CD14-positive monocyte (primary cell): ENCODE results near the gene RLF. TPM values are rescaled to one million over a fixed set of nuclear protein-coding genes. Genes with fewer than 3 reads are reported as not detected.

ENCODE experiments used
- DNase-seq, 3 donors: peaks; one replicate each; pipeline ENCODE4 v3.0.0-alpha.2; 2011 to 2022
- H2AFZ ChIP-seq: 2 replicates; pipeline ENCODE4 v1.6.0; 2012; ENCODE audit warnings: mild to moderate bottlenecking, low read depth, low read length, inconsistent platforms; ENCODE audit not compliant: insufficient read depth, poor library complexity, severe bottlenecking
- H3K27ac ChIP-seq, 2 donors: 1 replicate in 1 of 2; 2 replicates in 1 of 2; pipeline ENCODE4 v1.5.1; 2012 to 2013; ENCODE audit warnings: low read length in 2 of 2, control low read depth in 1 of 2, inconsistent platforms in 1 of 2, low read depth in 1 of 2, mild to moderate bottlenecking in 1 of 2
- H3K27me3 ChIP-seq, 2 donors: one replicate each; pipeline versions ENCODE4 v1.6.0 to v1.6.1; 2011 to 2013; ENCODE audit warnings: low read length in 2 of 2; ENCODE audit not compliant: control insufficient read depth in 2 of 2, insufficient read depth in 2 of 2
- H3K36me3 ChIP-seq, 2 donors: replicated peaks in 1 of 2; 1 replicate in 1 of 2; 2 replicates in 1 of 2; pipeline versions ENCODE4 v1.5.1 to v1.6.1; 2012 to 2013; ENCODE audit warnings: low read length in 2 of 2, control low read depth in 1 of 2, inconsistent platforms in 1 of 2, mild to moderate bottlenecking in 1 of 2; ENCODE audit not compliant: insufficient read depth in 2 of 2, control insufficient read depth in 1 of 2
- H3K4me1 ChIP-seq, 2 donors: 1 replicate in 1 of 2; 2 replicates in 1 of 2; pipeline versions ENCODE4 v1.5.1 to v1.6.1; 2012 to 2013; ENCODE audit warnings: low read length in 2 of 2, control low read depth in 1 of 2, inconsistent platforms in 1 of 2, mild to moderate bottlenecking in 1 of 2, moderate library complexity in 1 of 2; ENCODE audit not compliant: insufficient read depth in 2 of 2, control insufficient read depth in 1 of 2
- H3K4me2 ChIP-seq: replicated peaks from 2 replicates; pipeline ENCODE3; 2012; ENCODE audit warnings: low read length, moderate library complexity, mild to moderate bottlenecking; ENCODE audit not compliant: poor library complexity, severe bottlenecking; ENCODE audit errors: extremely low read depth
- H3K4me3 ChIP-seq, 3 experiments: fragments of 200-600 bp in 1 of 3; sonication (generic) in 1 of 3; replicated peaks in 1 of 3; 1 replicate in 2 of 3; 2 replicates in 1 of 3; pipeline ENCODE4 v1.5.1; 2011 to 2013; ENCODE audit warnings: low read length in 3 of 3, mild to moderate bottlenecking in 3 of 3, control low read depth in 2 of 3, low read depth in 2 of 3, inconsistent platforms in 1 of 3, moderate library complexity in 1 of 3
- H3K79me2 ChIP-seq: 2 replicates; pipeline ENCODE4 v1.6.0; 2012; ENCODE audit warnings: mild to moderate bottlenecking, control low read depth, inconsistent platforms, low read length, moderate library complexity; ENCODE audit not compliant: insufficient read depth
- H3K9ac ChIP-seq: 2 replicates; pipeline ENCODE4 v1.6.0; 2017; ENCODE audit warnings: low read length, mild to moderate bottlenecking; ENCODE audit not compliant: insufficient read depth, poor library complexity, severe bottlenecking
- H3K9me3 ChIP-seq, 2 donors: replicated peaks in 1 of 2; 1 replicate in 1 of 2; 2 replicates in 1 of 2; pipeline versions ENCODE4 v1.5.1 to v1.6.1; 2012 to 2013; ENCODE audit warnings: low read length in 2 of 2, control low read depth in 1 of 2; ENCODE audit not compliant: control insufficient read depth in 1 of 2, insufficient read depth in 1 of 2
- H4K20me1 ChIP-seq: 2 replicates; pipeline ENCODE4 v1.6.0; 2012; ENCODE audit warnings: mild to moderate bottlenecking, low read length, control low read depth, moderate library complexity; ENCODE audit not compliant: insufficient read depth
- H3K27ac Mint-ChIP-seq, 7 donors: one replicate each; pipeline ENCODE4 v1.8.0; 2020; ENCODE audit warnings: mild to moderate bottlenecking in 7 of 7, mixed read lengths in 7 of 7, moderate library complexity in 6 of 7, inconsistent platforms in 2 of 7
- H3K27me3 Mint-ChIP-seq, 3 donors: one replicate each; pipeline ENCODE4 v1.8.0; 2021 to 2022; ENCODE audit warnings: low read depth in 3 of 3, mild to moderate bottlenecking in 3 of 3, mixed read lengths in 3 of 3, moderate library complexity in 3 of 3, inconsistent platforms in 1 of 3
- H3K36me3 Mint-ChIP-seq, 2 donors: one replicate each; pipeline ENCODE4 v1.8.0; 2020; ENCODE audit warnings: mixed read lengths in 2 of 2, inconsistent platforms in 1 of 2, mild to moderate bottlenecking in 1 of 2
- H3K4me1 Mint-ChIP-seq: one replicate; pipeline ENCODE4 v1.8.0; 2020; ENCODE audit warnings: mild to moderate bottlenecking, mixed read lengths
- H3K4me3 Mint-ChIP-seq, 2 donors: one replicate each; pipeline ENCODE4 v1.8.0; 2020; ENCODE audit warnings: mild to moderate bottlenecking in 2 of 2, mixed read lengths in 2 of 2, moderate library complexity in 1 of 2
- H3K9me3 Mint-ChIP-seq, 7 donors: one replicate each; pipeline ENCODE4 v1.8.0; 2020 to 2022; ENCODE audit warnings: mixed read lengths in 7 of 7, mild to moderate bottlenecking in 6 of 7, moderate library complexity in 6 of 7, inconsistent platforms in 2 of 7
- WGBS: methylation state at CpG from one replicate; pipeline ENCODE4 v1.1.5; 2013; ENCODE audit warnings: missing lambda C conversion rate; ENCODE audit not compliant: insufficient coverage; 5-methylcytosine and 5-hydroxymethylcytosine counted together
- intact Hi-C, 2 donors: fragments of 100-400 bp; cut with micrococcal nuclease; formaldehyde crosslinking; loops; one replicate each; pipeline versions ENCODE4 v1.15.0 to v1.15.1; 2023
- polyA plus RNA-seq, 3 donors: library from polyadenylated mRNA; depleted of rRNA in 1 of 3; unstranded in 2 of 3; stranded (reverse) in 1 of 3; fragments of 300-500 nt in 2 of 3; fragments of >200 nt in 1 of 3; fragmentation: Illumina TruSeq in 2 of 3; gene quantifications; 1 replicate in 2 of 3; 2 replicates in 1 of 3; pipeline ENCODE4 v1.2.3, GENCODE V29; 2012 to 2021
- TF ChIP-seq, protein P1 (sequence below): fragments of 200-600 bp; IDR thresholded peaks from one replicate; pipeline ENCODE4 v1.8.0; 2022; ENCODE audit warnings: antibody characterized with exemption, mild to moderate bottlenecking

Gene RLF
- polyA plus RNA-seq, 3 donors: 3.0 to 9.2 (median 6.2) TPM

DNA sequence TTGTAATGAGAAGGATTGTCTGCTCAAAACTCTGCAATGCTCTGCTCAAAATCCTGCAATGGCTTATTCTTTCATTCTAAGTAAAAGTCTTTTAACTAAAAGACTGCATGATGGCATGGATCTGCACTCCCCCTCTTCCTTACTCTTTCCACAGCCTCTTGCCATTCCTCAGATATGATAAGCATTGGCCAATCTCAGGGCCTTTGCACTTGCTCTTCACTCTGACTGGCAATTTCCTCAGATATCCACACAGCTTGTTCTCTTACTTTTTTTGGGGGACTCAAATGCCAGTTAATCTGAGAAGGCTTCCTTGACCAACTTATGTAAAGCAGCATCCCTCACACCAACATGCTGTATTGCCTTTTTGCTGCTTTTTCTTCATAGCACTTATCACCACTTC, 94.0 kb downstream of the RLF start:
- H3K27ac ChIP-seq: no peak overlapping the region
- no peak overlapping the region for H3K4me3 Mint-ChIP-seq
- DNase-seq: no peak
- TF ChIP-seq, protein P1, sequence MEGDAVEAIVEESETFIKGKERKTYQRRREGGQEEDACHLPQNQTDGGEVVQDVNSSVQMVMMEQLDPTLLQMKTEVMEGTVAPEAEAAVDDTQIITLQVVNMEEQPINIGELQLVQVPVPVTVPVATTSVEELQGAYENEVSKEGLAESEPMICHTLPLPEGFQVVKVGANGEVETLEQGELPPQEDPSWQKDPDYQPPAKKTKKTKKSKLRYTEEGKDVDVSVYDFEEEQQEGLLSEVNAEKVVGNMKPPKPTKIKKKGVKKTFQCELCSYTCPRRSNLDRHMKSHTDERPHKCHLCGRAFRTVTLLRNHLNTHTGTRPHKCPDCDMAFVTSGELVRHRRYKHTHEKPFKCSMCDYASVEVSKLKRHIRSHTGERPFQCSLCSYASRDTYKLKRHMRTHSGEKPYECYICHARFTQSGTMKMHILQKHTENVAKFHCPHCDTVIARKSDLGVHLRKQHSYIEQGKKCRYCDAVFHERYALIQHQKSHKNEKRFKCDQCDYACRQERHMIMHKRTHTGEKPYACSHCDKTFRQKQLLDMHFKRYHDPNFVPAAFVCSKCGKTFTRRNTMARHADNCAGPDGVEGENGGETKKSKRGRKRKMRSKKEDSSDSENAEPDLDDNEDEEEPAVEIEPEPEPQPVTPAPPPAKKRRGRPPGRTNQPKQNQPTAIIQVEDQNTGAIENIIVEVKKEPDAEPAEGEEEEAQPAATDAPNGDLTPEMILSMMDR: no peak
- H4K20me1 ChIP-seq: peaks cover 4% of the 10 kb centered on the region
- H3K27me3 Mint-ChIP-seq: peaks cover 0 to 3% (median 2%) of the 10 kb centered on the region in 3 donors
- H3K4me2 ChIP-seq: no peak overlapping the region
- no peaks in the 10 kb centered on the region for H3K9me3 ChIP-seq
- no peak overlapping the region for H3K9ac ChIP-seq
- peaks cover 22% of the 10 kb centered on the region for H3K4me1 Mint-ChIP-seq
- H3K4me3 ChIP-seq: no peak overlapping the region
- peak overlapping the region in 1 of 7 donors; percentile 4 for H3K27ac Mint-ChIP-seq
- H3K79me2 ChIP-seq: peaks cover 38% of the 10 kb centered on the region
- peaks cover 2 to 3% of the 10 kb centered on the region in 2 donors for H3K36me3 Mint-ChIP-seq
- H3K27me3 ChIP-seq: no peaks in the 10 kb centered on the region
- no peaks in the 10 kb centered on the region for H3K9me3 Mint-ChIP-seq
- peaks cover 11 to 19% of the 10 kb centered on the region in 2 donors for H3K4me1 ChIP-seq
- intact Hi-C loops: loop anchor here (5.0 to 10.0 kb wide), 4 partner anchors 60 to 150 kb away; partner anchors contain the start of genes RLF (in 2 of the 2), COL9A2 (in 1 of the 2) and SMAP2 (in 1 of the 2)
- peaks cover under 1 to 8% of the 10 kb centered on the region in 2 donors for H3K36me3 ChIP-seq
- no peak overlapping the region for H2AFZ ChIP-seq

DNA sequence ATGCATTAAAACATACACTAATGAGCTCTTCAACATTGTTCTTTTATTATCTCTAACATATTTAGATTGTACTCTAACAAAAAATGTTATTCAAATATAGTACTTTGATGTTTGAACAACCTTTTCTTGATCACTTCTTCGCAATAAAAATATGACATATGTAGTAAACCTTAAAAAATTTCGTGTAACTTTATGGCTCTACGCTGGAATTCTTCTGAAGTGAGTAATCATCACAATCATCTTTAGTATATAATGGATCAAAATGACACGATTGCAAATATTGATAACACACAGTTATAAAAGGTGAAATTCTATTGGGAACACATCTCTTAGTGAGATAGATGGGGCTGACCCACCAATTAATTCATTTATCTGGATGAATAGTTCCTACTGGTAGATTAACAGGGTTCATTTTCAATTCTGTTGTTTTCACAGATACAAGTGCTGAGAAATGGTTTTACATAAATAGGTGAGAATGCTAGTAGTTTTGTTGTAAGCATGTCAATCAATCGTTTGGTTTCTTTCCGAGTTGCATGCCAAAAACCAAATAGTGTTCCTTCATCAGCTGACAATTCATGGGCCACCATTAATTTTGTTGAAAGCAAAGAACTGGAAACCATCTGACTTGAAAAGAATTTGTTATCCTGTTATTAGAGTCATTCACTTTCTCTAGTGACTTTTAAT, 95.4 kb downstream of the RLF start:
- intact Hi-C loops: loop anchor here (2.0 to 10.0 kb wide), 5 partner anchors 14 to 148 kb away; partner anchors contain the start of genes RLF (in 2 of the 2), COL9A2 (in 1 of the 2) and SMAP2 (in 1 of the 2)
- Histone ChIP-seq H3K27ac (peak overlapping the region in 1 of 2 donors; percentile 99), H3K79me2 (peaks cover 49% of the 10 kb centered on the region), H3K4me3 (peak overlapping the region in 1 of 3 experiments; percentile 88), H3K27me3 (no peaks in the 10 kb centered on the region), H2AFZ (peak overlapping the region; percentile 95), H4K20me1 (peaks cover 4% of the 10 kb centered on the region), H3K4me2 (peak overlapping the region; percentile 79), H3K9me3 (no peaks in the 10 kb centered on the region), H3K36me3 (peaks cover 14 to 22% of the 10 kb centered on the region in 2 donors), H3K4me1 (peaks cover 11 to 19% of the 10 kb centered on the region in 2 donors), H3K9ac (peak overlapping the region; percentile 98)
- H3K36me3 Mint-ChIP-seq: peaks cover 15 to 16% of the 10 kb centered on the region in 2 donors
- peaks cover 0 to 2% (median 1%) of the 10 kb centered on the region in 3 donors for H3K27me3 Mint-ChIP-seq
- no CpG with 5 or more reads among the region's 6 CpGs for WGBS
- TF ChIP-seq, protein P1: no peak
- DNase-seq: no peak
- peak overlapping the region; percentile 94 to 98 for H3K4me3 Mint-ChIP-seq
- peak overlapping the region in 2 of 7 donors; percentile 99 for H3K27ac Mint-ChIP-seq
- peaks cover 15% of the 10 kb centered on the region for H3K4me1 Mint-ChIP-seq
- no peaks in the 10 kb centered on the region for H3K9me3 Mint-ChIP-seq
